ENCODE measurements around the gene NEU2.

Gene NEU2

DNA sequence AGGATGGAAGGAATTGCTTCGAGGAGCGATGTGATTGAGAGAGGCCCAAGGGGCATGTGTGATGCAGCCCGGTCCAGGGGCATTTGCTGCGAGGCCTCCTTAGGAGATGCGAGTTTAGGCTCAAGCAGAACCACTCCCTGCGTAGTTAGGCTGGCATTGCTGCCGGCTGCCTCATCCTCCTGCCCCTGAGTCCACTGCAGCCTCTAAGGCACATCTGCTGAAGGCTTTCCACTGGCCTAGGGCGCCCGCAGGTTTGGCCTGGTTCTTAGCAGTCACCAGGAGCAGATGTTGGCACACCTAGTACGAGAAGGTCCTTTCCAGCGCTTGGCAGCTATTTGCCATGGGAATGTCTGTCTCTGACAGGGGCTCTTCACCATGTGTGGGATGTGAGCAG, 48.4 kb downstream of the NEU2 start:
- no peak for DNase-seq

DNA sequence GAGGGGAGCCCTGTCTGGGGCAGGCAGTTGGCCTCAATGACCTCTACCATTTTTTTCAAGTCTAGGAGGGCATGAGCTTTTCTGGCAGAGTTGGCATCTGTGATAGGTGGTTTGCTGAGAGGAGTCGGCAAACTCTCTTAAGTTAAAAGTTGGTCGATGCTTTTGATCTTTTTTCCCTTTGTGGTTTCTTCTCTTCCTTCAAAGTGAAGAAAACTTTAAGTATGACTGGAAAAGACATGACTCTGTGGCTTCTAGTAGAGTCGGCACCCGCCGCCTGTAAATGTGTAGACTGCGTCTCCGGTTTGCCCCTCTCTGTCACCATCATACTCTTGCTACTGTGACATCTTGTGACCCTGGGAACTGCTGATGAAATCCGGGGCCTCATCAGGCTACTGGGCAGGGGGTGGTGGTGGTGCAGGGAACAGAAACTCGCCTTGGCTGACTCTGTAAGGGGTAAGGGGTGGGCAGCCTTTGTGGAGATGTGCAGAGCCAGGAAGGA, 48.8 kb downstream of the NEU2 start:
- DNase-seq = no peak

DNA sequence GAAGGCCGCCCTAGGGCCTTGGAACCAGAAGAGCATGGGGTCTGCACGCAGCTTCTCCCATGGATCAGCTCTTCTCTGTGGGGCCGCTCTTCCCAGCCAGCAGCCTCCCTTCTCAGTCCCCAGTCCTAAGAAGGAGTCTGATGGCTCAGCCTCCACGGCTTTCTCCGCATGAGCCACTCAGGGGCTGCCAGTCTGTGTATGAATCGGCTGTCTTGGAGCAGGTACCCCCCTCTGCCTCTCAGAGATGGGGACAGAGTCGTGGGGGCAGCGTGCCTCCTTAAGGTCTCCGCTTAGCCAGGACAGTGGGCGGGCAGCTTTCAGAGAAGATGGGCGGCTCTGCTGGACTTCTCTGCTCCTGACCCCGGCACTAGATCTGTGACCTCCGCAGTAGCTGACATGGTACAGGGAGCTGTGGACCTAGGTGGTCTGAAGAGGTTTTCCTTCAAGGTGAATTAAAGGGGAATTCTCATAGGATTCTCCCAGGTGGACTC, 49.3 kb downstream of the NEU2 start:
- DNase-seq = no peak

DNA sequence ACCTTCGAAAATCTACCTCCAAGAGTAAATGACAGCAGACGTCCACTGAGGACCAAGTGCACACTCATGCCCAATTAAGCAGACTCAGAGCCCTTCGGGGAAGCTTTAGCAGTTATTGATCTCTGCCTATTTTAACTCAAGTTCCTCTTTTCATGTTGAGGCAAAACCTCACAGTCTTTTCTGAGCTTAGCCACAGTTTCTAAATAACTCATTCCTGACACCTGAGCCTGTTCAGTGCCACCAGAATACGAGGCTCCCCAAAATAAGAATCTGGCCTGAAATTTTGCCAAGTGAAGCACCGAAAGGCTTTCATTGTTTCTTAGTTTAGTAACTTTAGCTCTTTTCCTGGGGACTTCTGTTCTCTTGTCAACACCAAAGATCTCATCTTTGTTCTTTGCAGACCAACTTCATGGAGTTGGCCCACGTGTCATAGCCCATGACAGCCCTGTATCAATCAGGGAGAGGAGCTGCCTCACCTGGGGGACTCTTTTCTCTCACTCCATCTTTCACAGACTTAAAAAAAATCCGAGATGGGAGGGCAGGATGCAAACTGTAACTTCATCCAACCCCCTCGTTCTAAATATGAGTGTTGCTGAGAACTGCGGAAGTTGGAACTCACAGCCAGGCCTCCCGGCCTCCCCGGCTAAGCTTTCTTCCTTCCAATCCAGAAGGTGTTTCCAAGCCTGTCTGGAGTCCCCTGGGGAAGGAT, 49.9 kb downstream of the NEU2 start:
- peak; percentile 14 to 31 for DNase-seq

DNA sequence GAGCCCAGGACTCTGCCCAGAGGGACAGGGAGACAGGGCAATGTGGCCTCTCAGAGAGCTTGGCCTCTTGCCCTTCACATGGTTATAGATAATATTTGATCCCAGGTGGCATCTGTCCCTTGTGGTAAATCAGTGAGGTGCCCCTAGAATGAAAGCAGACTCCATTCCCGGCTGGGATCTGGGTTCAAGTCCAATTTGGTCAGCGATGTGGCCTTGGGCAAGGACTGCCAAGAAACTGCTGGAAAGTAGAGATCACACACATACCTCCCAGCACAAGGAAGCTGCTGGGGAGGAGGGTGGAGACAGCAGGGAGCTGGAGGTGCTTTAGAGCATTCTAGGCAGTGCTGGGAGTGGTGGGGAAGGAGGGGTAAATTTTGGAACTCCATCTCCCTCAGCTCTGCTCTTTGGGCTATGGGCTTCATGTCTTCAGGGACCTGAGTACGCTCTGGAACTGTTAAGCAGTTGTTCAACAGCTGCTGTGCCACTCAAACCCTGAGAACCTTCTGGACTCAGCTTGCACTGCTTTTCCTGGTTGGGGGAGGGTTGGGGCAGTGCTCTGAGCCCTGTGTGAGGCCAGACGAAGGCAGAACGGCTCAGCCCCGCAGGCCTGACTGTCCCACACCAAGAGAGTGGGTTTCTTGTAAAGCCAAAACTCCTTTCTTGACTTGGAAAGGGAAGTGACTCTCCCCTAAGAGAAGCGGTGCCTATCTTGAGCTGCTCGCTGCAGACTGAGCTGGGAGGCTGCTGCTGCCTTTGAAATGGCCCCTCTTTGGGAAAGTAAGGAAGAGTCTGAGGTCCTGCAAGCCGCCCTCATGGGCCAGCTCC, 50.7 kb downstream of the NEU2 start:
- peak in 1 of 2 experiments; percentile 23 for DNase-seq

DNA sequence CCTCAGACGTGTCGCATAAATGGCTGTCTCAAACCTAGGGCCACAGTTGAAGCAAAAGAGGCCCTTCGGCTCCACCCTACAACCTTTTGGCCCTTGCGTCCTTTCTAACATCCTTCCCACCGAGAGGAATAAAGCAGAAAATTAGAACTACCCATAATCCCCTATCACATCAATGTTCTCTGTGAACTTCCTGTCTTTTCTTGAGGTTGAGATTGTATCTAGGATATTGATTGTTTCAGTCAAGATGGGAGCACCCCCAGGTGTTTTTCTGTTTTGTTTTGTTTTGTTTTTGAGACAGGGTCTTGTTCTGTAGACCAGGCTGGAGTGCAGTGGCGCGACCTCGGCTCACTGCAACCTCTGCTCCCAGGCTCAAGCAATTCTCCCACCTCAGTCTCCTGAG, 51.3 kb downstream of the NEU2 start:
- no peak for DNase-seq

DNA sequence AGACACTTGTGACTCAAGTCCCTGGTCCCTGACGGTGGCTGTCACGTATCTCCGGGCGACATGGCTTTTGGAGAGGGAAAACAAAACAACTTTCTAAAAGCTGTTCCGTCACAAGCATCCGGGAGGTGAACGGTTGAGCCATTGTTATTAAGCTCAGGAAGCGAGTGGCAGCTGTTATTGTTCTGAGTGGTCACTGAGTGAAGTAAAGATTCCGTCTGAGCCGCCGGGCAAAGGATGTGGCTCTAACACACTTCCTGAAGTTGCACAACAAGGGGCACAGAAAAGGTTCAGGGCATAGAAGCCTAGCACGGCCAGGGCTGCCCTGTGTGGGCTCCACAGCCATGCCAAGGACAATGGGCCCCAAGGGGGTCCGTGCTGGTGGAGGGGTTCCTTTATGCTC, 52.0 kb downstream of the NEU2 start:
- peak; percentile 98 to 99 for DNase-seq

All from AML-193 (cell line).